Stimulated activated naive CD4-positive, alpha-beta T cell treated with Interleukin-2 at 50 U/mL for 16 hours (primary cell): ENCODE results near the gene ATAD1.
"Not testable (repeated sequence)": the region's sequence is repeated elsewhere in the genome, so short reads cannot be mapped to it uniquely, and the experiment has no call there.

ENCODE experiments used
- DNase-seq: peaks from one replicate; lab custom pipeline; 2025; lab: John Stamatoyannopoulos, UW

The ATAD1 gene

GRCh38 chr10:87817609-87818504 lies at the start of gene ATAD1:
TSS of gene ATAD1 (minus strand) at chr10:87818226. CDS start at chr10:87814599, 3,627 bp downstream.
- peak; percentile 83 for DNase-seq

GRCh38 chr10:87867453-87867852 lies 49.4 kb upstream of the ATAD1 start:
- no peak for DNase-seq

- DNase-seq: no peak
These were observed 48.5 kb upstream of the ATAD1 start for GRCh38 chr10:87866412-87866974.

- DNase-seq: no peak
These were observed 47.3 kb upstream of the ATAD1 start for GRCh38 chr10:87865241-87865881.

GRCh38 chr10:87864496-87865059 lies 46.6 kb upstream of the ATAD1 start:
- no peak for DNase-seq

GRCh38 chr10:87863951-87864495 lies 46.0 kb upstream of the ATAD1 start:
- peak; percentile 12 for DNase-seq

GRCh38 chr10:87863053-87863943 lies 45.3 kb upstream of the ATAD1 start, which contains the start of the genes KLLN and PTEN:
TSS of gene KLLN (minus strand) at chr10:87863533. CDS start at chr10:87862487, 1,046 bp downstream.
TSS of gene PTEN (plus strand) at chr10:87863625. CDS start at chr10:87864470, 845 bp downstream.
- DNase-seq: peak; percentile 78

GRCh38 chr10:87862679-87863052 lies 44.6 kb upstream of the ATAD1 start:
- DNase-seq: peak; percentile 83

GRCh38 chr10:87861953-87862678 lies 44.1 kb upstream of the ATAD1 start:
- DNase-seq: peak; percentile 94

GRCh38 chr10:87861566-87861952 lies 43.5 kb upstream of the ATAD1 start:
- DNase-seq: no peak

GRCh38 chr10:87860816-87861403 lies 42.9 kb upstream of the ATAD1 start:
- DNase-seq: no peak

- DNase-seq: peak; percentile 4
These were observed 42.2 kb upstream of the ATAD1 start for GRCh38 chr10:87860156-87860795.

- DNase-seq: not testable (repeated sequence)
These were observed 37.6 kb upstream of the ATAD1 start for GRCh38 chr10:87855665-87856064.

- not testable (repeated sequence) for DNase-seq
These were observed 37.2 kb upstream of the ATAD1 start for GRCh38 chr10:87855247-87855646.

- no peak for DNase-seq
These were observed 34.1 kb upstream of the ATAD1 start for GRCh38 chr10:87852089-87852488.

GRCh38 chr10:87850742-87851205 lies 32.7 kb upstream of the ATAD1 start:
- peak; percentile 7 for DNase-seq

GRCh38 chr10:87849001-87849400 lies 31.0 kb upstream of the ATAD1 start:
- DNase-seq: no peak

GRCh38 chr10:87847550-87847949 lies 29.5 kb upstream of the ATAD1 start:
- DNase-seq: no peak

GRCh38 chr10:87846711-87847110 lies 28.7 kb upstream of the ATAD1 start:
- not testable (repeated sequence) for DNase-seq
